GM19455 (cell line): ENCODE measurements around the gene GRID1.

ENCODE experiments used
- ATAC-seq: cut with Tn5 transposase; IDR thresholded peaks from one replicate; pipeline ENCODE4 v1.9.1; 2021; ENCODE audit not compliant: unreplicated experiment

The GRID1 gene

GRCh38 chr10:85598646-85599045, 767.9 kb downstream of the GRID1 start:
- ATAC-seq: no peak

- no peak for ATAC-seq
Measured at GRCh38 chr10:85597006-85597405, 769.6 kb downstream of the GRID1 start.

GRCh38 chr10:85596389-85596788, 770.2 kb downstream of the GRID1 start:
- no peak for ATAC-seq

- no peak for ATAC-seq
Measured at GRCh38 chr10:85594239-85594638, 772.4 kb downstream of the GRID1 start.

GRCh38 chr10:85593226-85593772, 773.3 kb downstream of the GRID1 start:
- no peak for ATAC-seq

GRCh38 chr10:85581371-85581770, 785.2 kb downstream of the GRID1 start:
- no peak for ATAC-seq

- no peak for ATAC-seq
Measured at GRCh38 chr10:85580585-85580984, 786.0 kb downstream of the GRID1 start.

- no peak for ATAC-seq
Measured at GRCh38 chr10:85578860-85579259, 787.7 kb downstream of the GRID1 start.

- ATAC-seq: no peak
Measured at GRCh38 chr10:85575441-85575840, 791.2 kb downstream of the GRID1 start.

- ATAC-seq: no peak
Measured at GRCh38 chr10:85570871-85571270, 795.7 kb downstream of the GRID1 start.

GRCh38 chr10:85565381-85565780, 801.2 kb downstream of the GRID1 start:
- ATAC-seq: no peak

- ATAC-seq: no peak
Measured at GRCh38 chr10:85558533-85558932, 808.1 kb downstream of the GRID1 start.

- ATAC-seq: no peak
Measured at GRCh38 chr10:85557706-85558105, 808.9 kb downstream of the GRID1 start.

GRCh38 chr10:85557077-85557476, 809.5 kb downstream of the GRID1 start:
- ATAC-seq: no peak
